ENCODE data around the gene ADCY1. TPM values are rescaled to one million over a fixed set of nuclear protein-coding genes. Genes with fewer than 3 reads are reported as not detected.

The ADCY1 gene
- total RNA-seq, 2 donors from 2014 or later, result 15.3 to 18.5 TPM

DNA sequence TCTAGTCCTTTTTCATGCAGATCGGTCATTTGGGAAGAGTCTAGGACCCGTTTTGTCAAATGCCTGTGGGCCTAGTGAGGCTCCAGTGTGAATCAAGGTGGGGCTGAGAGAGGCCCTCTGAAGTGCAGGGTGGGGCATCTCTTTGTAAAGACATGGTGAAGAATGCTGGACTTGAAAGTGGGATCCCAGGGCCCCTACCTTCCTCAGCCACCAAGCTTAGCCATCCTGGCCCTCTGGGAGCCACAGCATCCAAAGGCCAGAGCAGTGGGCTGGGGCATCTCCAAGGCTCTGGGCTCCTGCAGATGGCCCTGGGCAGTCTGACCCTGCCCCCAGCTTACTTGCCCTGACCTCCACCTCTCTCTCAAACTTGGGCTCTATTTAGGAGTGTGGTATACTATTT, 78.5 kb downstream of the ADCY1 start:
- no peaks in the 10 kb centered on the region for H3K9me3 Mint-ChIP-seq
- no peak overlapping the region for H3K4me3 Mint-ChIP-seq
- Histone ChIP-seq H3K27me3 (ENCODE audit: control insufficient read depth, insufficient read depth, low read length, poor library complexity, severe bottlenecking) (no peaks in the 10 kb centered on the region), H3K4me1 (ENCODE audit: control insufficient read depth, insufficient read depth, low read length) (no peaks in the 10 kb centered on the region), H3K27ac (ENCODE audit: low read depth, low read length) (no peak overlapping the region), H3K36me3 (ENCODE audit: control insufficient read depth, insufficient read depth, low read length) (no peaks in the 10 kb centered on the region), H3K4me3 (ENCODE audit: low read length) (no peak overlapping the region), H3K9ac (ENCODE audit: extremely low read depth, low read length, poor library complexity, severe bottlenecking) (no peak overlapping the region), H3K9me3 (ENCODE audit: control insufficient read depth, low read length) (no peaks in the 10 kb centered on the region)
- peaks cover 3% of the 10 kb centered on the region for H3K36me3 Mint-ChIP-seq (ENCODE audit: low read depth)
- TF ChIP-seq, protein P1, sequence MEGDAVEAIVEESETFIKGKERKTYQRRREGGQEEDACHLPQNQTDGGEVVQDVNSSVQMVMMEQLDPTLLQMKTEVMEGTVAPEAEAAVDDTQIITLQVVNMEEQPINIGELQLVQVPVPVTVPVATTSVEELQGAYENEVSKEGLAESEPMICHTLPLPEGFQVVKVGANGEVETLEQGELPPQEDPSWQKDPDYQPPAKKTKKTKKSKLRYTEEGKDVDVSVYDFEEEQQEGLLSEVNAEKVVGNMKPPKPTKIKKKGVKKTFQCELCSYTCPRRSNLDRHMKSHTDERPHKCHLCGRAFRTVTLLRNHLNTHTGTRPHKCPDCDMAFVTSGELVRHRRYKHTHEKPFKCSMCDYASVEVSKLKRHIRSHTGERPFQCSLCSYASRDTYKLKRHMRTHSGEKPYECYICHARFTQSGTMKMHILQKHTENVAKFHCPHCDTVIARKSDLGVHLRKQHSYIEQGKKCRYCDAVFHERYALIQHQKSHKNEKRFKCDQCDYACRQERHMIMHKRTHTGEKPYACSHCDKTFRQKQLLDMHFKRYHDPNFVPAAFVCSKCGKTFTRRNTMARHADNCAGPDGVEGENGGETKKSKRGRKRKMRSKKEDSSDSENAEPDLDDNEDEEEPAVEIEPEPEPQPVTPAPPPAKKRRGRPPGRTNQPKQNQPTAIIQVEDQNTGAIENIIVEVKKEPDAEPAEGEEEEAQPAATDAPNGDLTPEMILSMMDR (conservative IDR thresholded peaks at IDR 0.05), result no peak
- DNase-seq, result no peak
- no peaks in the 10 kb centered on the region for H3K27me3 Mint-ChIP-seq (ENCODE audit: insufficient read depth)
- H3K4me1 Mint-ChIP-seq, result no peaks in the 10 kb centered on the region
- no peak overlapping the region for H3K27ac Mint-ChIP-seq
- WGBS, 2 experiments (ENCODE audit: insufficient coverage in 1 of 2, insufficient read length in 1 of 2), result 75 to 88% methylated on average over 2 of the region's 2 CpGs

DNA sequence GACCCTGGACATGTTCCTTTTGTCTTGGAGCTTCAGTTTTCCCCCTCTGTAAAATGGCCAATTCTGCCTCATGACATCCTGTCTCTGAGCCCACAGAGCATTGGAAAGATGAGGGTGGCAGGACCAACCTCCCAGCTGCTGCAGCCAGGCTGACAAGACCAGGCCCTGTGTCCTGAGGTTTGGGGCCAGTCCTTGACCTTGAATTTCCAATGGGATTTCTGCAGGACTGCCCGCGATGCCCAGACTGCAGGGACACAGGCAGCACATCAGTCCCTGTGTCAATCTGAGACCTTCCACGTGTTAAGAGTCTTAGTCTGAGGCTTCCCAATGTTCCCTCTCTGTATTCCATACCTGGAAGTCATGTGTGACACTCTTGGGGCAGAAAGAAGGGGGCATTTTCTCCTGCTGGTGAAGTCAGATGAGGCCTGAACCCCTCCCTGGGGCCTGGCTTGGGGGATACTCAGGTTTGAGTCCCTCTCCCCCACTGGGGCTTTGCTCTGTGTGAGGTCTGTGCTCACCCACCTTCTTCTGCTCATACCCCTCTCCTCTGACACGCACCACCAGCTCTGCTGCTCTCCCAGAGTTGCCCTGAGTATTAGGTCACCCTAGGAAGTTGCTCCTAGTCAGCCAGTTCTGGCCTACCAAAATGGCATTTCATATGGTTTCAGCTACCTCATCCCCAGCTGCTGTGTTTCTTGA, 79.2 kb downstream of the ADCY1 start:
- Histone ChIP-seq H3K4me1 (ENCODE audit: control insufficient read depth, insufficient read depth, low read length) (no peaks in the 10 kb centered on the region), H3K27me3 (ENCODE audit: control insufficient read depth, insufficient read depth, low read length, poor library complexity, severe bottlenecking) (no peaks in the 10 kb centered on the region), H3K36me3 (ENCODE audit: control insufficient read depth, insufficient read depth, low read length) (no peaks in the 10 kb centered on the region), H3K27ac (ENCODE audit: low read depth, low read length) (no peak overlapping the region), H3K9me3 (ENCODE audit: control insufficient read depth, low read length) (no peaks in the 10 kb centered on the region), H3K4me3 (ENCODE audit: low read length) (no peak overlapping the region), H3K9ac (ENCODE audit: extremely low read depth, low read length, poor library complexity, severe bottlenecking) (no peak overlapping the region)
- Mint-ChIP-seq H3K27ac (no peak overlapping the region), H3K36me3 (ENCODE audit: low read depth) (peaks cover 3% of the 10 kb centered on the region), H3K4me3 (no peak overlapping the region), H3K9me3 (no peaks in the 10 kb centered on the region), H3K4me1 (no peaks in the 10 kb centered on the region), H3K27me3 (ENCODE audit: insufficient read depth) (no peaks in the 10 kb centered on the region)
- TF ChIP-seq, protein P1 (conservative IDR thresholded peaks at IDR 0.05), result no peak
- no peak for DNase-seq
- 75 to 90% methylated on average over 3 to 4 of the region's 4 CpGs for WGBS, 2 experiments (ENCODE audit: insufficient coverage in 1 of 2, insufficient read length in 1 of 2)

DNA sequence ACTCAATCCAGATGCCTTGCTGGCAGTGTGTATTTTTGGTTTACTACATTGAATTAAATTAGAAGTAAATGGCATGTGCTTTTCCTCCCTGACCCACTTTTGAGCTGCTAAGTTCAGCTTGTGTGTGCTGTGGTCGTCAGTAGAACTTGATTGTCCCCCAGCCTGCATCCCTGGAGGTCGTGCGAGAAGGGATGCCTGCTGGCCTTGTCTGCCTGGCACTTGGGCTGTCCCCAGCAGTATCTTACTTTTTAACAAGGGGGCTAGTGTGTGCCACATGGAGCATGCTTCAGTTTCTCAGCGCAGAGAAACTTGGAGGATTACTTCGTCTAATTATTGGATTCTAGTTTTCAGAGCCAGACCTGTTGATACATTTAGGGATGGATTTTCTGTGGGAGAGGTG, 80.2 kb downstream of the ADCY1 start:
- H3K4me3 ChIP-seq (ENCODE audit: low read length), result no peak overlapping the region
- no peaks in the 10 kb centered on the region for H3K9me3 ChIP-seq (ENCODE audit: control insufficient read depth, low read length)
- H3K27ac Mint-ChIP-seq, result no peak overlapping the region
- H3K4me1 Mint-ChIP-seq, result no peaks in the 10 kb centered on the region
- peaks cover 3% of the 10 kb centered on the region for H3K36me3 Mint-ChIP-seq (ENCODE audit: low read depth)
- DNase-seq, result no peak
- H3K27me3 Mint-ChIP-seq (ENCODE audit: insufficient read depth), result no peaks in the 10 kb centered on the region
- no peaks in the 10 kb centered on the region for H3K27me3 ChIP-seq (ENCODE audit: control insufficient read depth, insufficient read depth, low read length, poor library complexity, severe bottlenecking)
- no peak overlapping the region for H3K4me3 Mint-ChIP-seq
- H3K9me3 Mint-ChIP-seq, result no peaks in the 10 kb centered on the region
- WGBS, 2 experiments (ENCODE audit: insufficient coverage in 1 of 2, insufficient read length in 1 of 2), result 94 to 100% methylated on average over 4 to 5 of the region's 5 CpGs
- TF ChIP-seq, protein P1 (conservative IDR thresholded peaks at IDR 0.05), result no peak
- H3K4me1 ChIP-seq (ENCODE audit: control insufficient read depth, insufficient read depth, low read length), result no peaks in the 10 kb centered on the region
- H3K9ac ChIP-seq (ENCODE audit: extremely low read depth, low read length, poor library complexity, severe bottlenecking), result no peak overlapping the region
- no peaks in the 10 kb centered on the region for H3K36me3 ChIP-seq (ENCODE audit: control insufficient read depth, insufficient read depth, low read length)
- H3K27ac ChIP-seq (ENCODE audit: low read depth, low read length), result no peak overlapping the region
